ENCODE measurements around the gene SHC3.
"Not testable (repeated sequence)": the region's sequence is repeated elsewhere in the genome, so short reads cannot be mapped to it uniquely, and the experiment has no call there.

SHC3 gene

GRCh38 chr9:89177944-89178829, at the start of gene SHC3:
Gene SHC3, minus strand, starts transcription at chr9:89178818. Its CDS starts 358 bp downstream, at chr9:89178460.
- DNase-seq (ENCODE audit: low read depth, low spot score): peak; percentile 78

- peak; percentile 61 for DNase-seq (ENCODE audit: low read depth, low spot score)
Measured at GRCh38 chr9:89225991-89226471, 47.4 kb upstream of the SHC3 start.

- DNase-seq (ENCODE audit: low read depth, low spot score): peak; percentile 53
Measured at GRCh38 chr9:89225587-89225986, 47.0 kb upstream of the SHC3 start.

GRCh38 chr9:89225036-89225435, 46.4 kb upstream of the SHC3 start:
- no peak for DNase-seq (ENCODE audit: low read depth, low spot score)

- DNase-seq (ENCODE audit: low read depth, low spot score): no peak
Measured at GRCh38 chr9:89224633-89225032, 46.0 kb upstream of the SHC3 start.

GRCh38 chr9:89223396-89223977, 44.9 kb upstream of the SHC3 start:
- no peak for DNase-seq (ENCODE audit: low read depth, low spot score)

- DNase-seq (ENCODE audit: low read depth, low spot score): no peak
Measured at GRCh38 chr9:89219637-89220036, 41.0 kb upstream of the SHC3 start.

GRCh38 chr9:89218040-89218928, 39.7 kb upstream of the SHC3 start:
- peak; percentile 28 for DNase-seq (ENCODE audit: low read depth, low spot score)

GRCh38 chr9:89215342-89215741, 36.7 kb upstream of the SHC3 start:
- no peak for DNase-seq (ENCODE audit: low read depth, low spot score)

GRCh38 chr9:89213396-89213880, 34.8 kb upstream of the SHC3 start:
- no peak for DNase-seq (ENCODE audit: low read depth, low spot score)

- no peak for DNase-seq (ENCODE audit: low read depth, low spot score)
Measured at GRCh38 chr9:89212171-89212570, 33.6 kb upstream of the SHC3 start.

- not testable (repeated sequence) for DNase-seq (ENCODE audit: low read depth, low spot score)
Measured at GRCh38 chr9:89209311-89209710, 30.7 kb upstream of the SHC3 start.

- DNase-seq (ENCODE audit: low read depth, low spot score): no peak
Measured at GRCh38 chr9:89207026-89207425, 28.4 kb upstream of the SHC3 start.

- no peak for DNase-seq (ENCODE audit: low read depth, low spot score)
Measured at GRCh38 chr9:89204801-89205200, 26.2 kb upstream of the SHC3 start.

- no peak for DNase-seq (ENCODE audit: low read depth, low spot score)
Measured at GRCh38 chr9:89195131-89195797, 16.6 kb upstream of the SHC3 start.

- DNase-seq (ENCODE audit: low read depth, low spot score): no peak
Measured at GRCh38 chr9:89194421-89195130, 16.0 kb upstream of the SHC3 start.

GRCh38 chr9:89191004-89191403, 12.4 kb upstream of the SHC3 start:
- no peak for DNase-seq (ENCODE audit: low read depth, low spot score)

- DNase-seq (ENCODE audit: low read depth, low spot score): no peak
Measured at GRCh38 chr9:89189215-89189614, 10.6 kb upstream of the SHC3 start.

- no peak for DNase-seq (ENCODE audit: low read depth, low spot score)
Measured at GRCh38 chr9:89187950-89188349, 9.3 kb upstream of the SHC3 start.

GRCh38 chr9:89187541-89187940, 8.9 kb upstream of the SHC3 start:
- no peak for DNase-seq (ENCODE audit: low read depth, low spot score)

GRCh38 chr9:89186960-89187359, 8.3 kb upstream of the SHC3 start:
- DNase-seq (ENCODE audit: low read depth, low spot score): no peak
